Liver (tissue), 9 donors: ENCODE measurements around the gene SOBP. TPM values are rescaled to one million over a fixed set of nuclear protein-coding genes. Genes with fewer than 3 reads are reported as not detected.

Experiments used
- DNase-seq: peaks from one replicate; pipeline ENCODE4 v3.0.0-alpha.2; 2017; ENCODE audit warnings: low spot score
- H3K27ac ChIP-seq, 2 donors: one replicate each; pipeline ENCODE4 v1.7.0; 2013; ENCODE audit warnings: inconsistent platforms in 2 of 2, low read length in 2 of 2, control low read depth in 1 of 2, low read depth in 1 of 2, mild to moderate bottlenecking in 1 of 2
- H3K27me3 ChIP-seq, 4 donors: one replicate each; pipeline versions ENCODE4 v1.6.1 to v1.7.0; 2013; ENCODE audit warnings: low read length in 3 of 4, inconsistent platforms in 1 of 4, mild to moderate bottlenecking in 1 of 4, moderate library complexity in 1 of 4; ENCODE audit not compliant: control insufficient read depth in 4 of 4, insufficient read depth in 4 of 4
- H3K36me3 ChIP-seq, 4 donors: one replicate each; pipeline versions ENCODE4 v1.6.1 to v1.7.0; 2013; ENCODE audit warnings: low read length in 3 of 4, mild to moderate bottlenecking in 3 of 4, low read depth in 1 of 4, moderate library complexity in 1 of 4; ENCODE audit not compliant: control insufficient read depth in 4 of 4, insufficient read depth in 3 of 4
- H3K4me1 ChIP-seq, 4 donors: one replicate each; pipeline versions ENCODE4 v1.6.1 to v1.7.0; 2013; ENCODE audit warnings: low read length in 3 of 4, mild to moderate bottlenecking in 3 of 4, moderate library complexity in 1 of 4; ENCODE audit not compliant: control insufficient read depth in 4 of 4, insufficient read depth in 4 of 4
- H3K4me3 ChIP-seq, 3 donors: one replicate each; pipeline versions ENCODE4 v1.6.1 to v1.7.0; 2013; ENCODE audit warnings: low read length in 3 of 3, control low read depth in 1 of 3, low read depth in 1 of 3, mild to moderate bottlenecking in 1 of 3
- H3K9ac ChIP-seq, 2 donors: one replicate each; pipeline ENCODE4 v1.7.0; 2013; ENCODE audit warnings: low read length in 2 of 2, mild to moderate bottlenecking in 2 of 2, moderate library complexity in 2 of 2, control low read depth in 1 of 2, low read depth in 1 of 2
- H3K9me3 ChIP-seq, 4 donors: one replicate each; pipeline versions ENCODE4 v1.6.1 to v1.7.0; 2013; ENCODE audit warnings: low read length in 3 of 4; ENCODE audit not compliant: control insufficient read depth in 4 of 4
- EGR1 ChIP-seq, 2 donors: IDR thresholded peaks; 2 replicates each; pipeline ENCODE4 v1.6.1; 2016 to 2018; ENCODE audit warnings: antibody characterized with exemption in 2 of 2, low read depth in 2 of 2
- FOXA1 ChIP-seq: IDR thresholded peaks from 2 replicates; pipeline ENCODE4 v1.6.1; 2016; ENCODE audit warnings: antibody characterized with exemption
- FOXA2 ChIP-seq: IDR thresholded peaks from 2 replicates; pipeline ENCODE4 v1.6.1; 2016; ENCODE audit warnings: antibody characterized with exemption
- GABPA ChIP-seq, 2 donors: IDR thresholded peaks in 1 of 2; conservative IDR thresholded peaks in 1 of 2; 2 replicates each; pipeline ENCODE4 v1.6.1; 2016; ENCODE audit warnings: antibody characterized with exemption in 2 of 2, mild to moderate bottlenecking in 1 of 2, moderate library complexity in 1 of 2
- HNF4A ChIP-seq, 2 donors: conservative IDR thresholded peaks; 2 replicates each; pipeline ENCODE4 v1.6.1; 2016; ENCODE audit warnings: antibody characterized with exemption in 2 of 2, mild to moderate bottlenecking in 2 of 2
- HNF4G ChIP-seq: IDR thresholded peaks from 2 replicates; pipeline ENCODE4 v1.6.1; 2016; ENCODE audit warnings: antibody characterized with exemption
- JUND ChIP-seq, 2 donors: IDR thresholded peaks; 2 replicates each; pipeline ENCODE4 v1.6.1; 2016; ENCODE audit warnings: antibody characterized with exemption in 2 of 2
- NR2F2 ChIP-seq: IDR thresholded peaks from 2 replicates; pipeline ENCODE4 v1.6.1; 2016; ENCODE audit warnings: antibody characterized with exemption
- RAD21 ChIP-seq, 2 donors: IDR thresholded peaks; 2 replicates each; pipeline ENCODE4 v1.6.1; 2016; ENCODE audit warnings: antibody characterized with exemption in 2 of 2, mild to moderate bottlenecking in 2 of 2
- RXRA ChIP-seq, 2 donors: IDR thresholded peaks; 2 replicates each; pipeline ENCODE4 v1.6.1; 2017 to 2018; ENCODE audit warnings: antibody characterized with exemption in 2 of 2, mild to moderate bottlenecking in 1 of 2
- SP1 ChIP-seq: IDR thresholded peaks from 2 replicates; pipeline ENCODE4 v1.6.1; 2018; ENCODE audit warnings: antibody characterized with exemption, mild to moderate bottlenecking
- TAF1 ChIP-seq: conservative IDR thresholded peaks from 2 replicates; pipeline ENCODE4 v1.6.1; 2016; ENCODE audit warnings: antibody characterized with exemption, mild to moderate bottlenecking
- YY1 ChIP-seq: IDR thresholded peaks from 2 replicates; pipeline ENCODE4 v1.6.1; 2016; ENCODE audit warnings: antibody characterized with exemption, mild to moderate bottlenecking
- WGBS: extraction: QIAGEN DNeasy Blood & Tissue Kit; methylation state at CpG from one replicate; pipeline ENCODE4 v1.1.7; 2013; 5-methylcytosine and 5-hydroxymethylcytosine counted together
- polyA plus RNA-seq, 2 donors: library from polyadenylated mRNA; stranded (reverse) in 1 of 2; unstranded in 1 of 2; fragments of 200-250 nt in 1 of 2; fragments of >200 nt in 1 of 2; fragmentation: Nextera tagmentation in 1 of 2; extraction: Ambion mirVana in 1 of 2; gene quantifications; one replicate each; pipeline versions ENCODE4 v1.2.1 to v1.2.3, GENCODE V29; 2013 to 2015
- total RNA-seq, 2 donors: library from RNA; depleted of rRNA; stranded (reverse); fragments of >200 nt; gene quantifications; one replicate each; pipeline ENCODE4 v1.2.3, GENCODE V29; 2014
- TF ChIP-seq, protein P1 (sequence below): IDR thresholded peaks from 2 replicates; pipeline ENCODE4 v1.6.1; 2016; ENCODE audit warnings: antibody characterized with exemption
- TF ChIP-seq, protein P2 (sequence below): IDR thresholded peaks from 2 replicates; pipeline ENCODE4 v1.6.1; 2016; ENCODE audit warnings: antibody characterized with exemption, mild to moderate bottlenecking
- TF ChIP-seq, protein P3 (sequence below): IDR thresholded peaks from 2 replicates; pipeline ENCODE4 v1.6.1; 2016; ENCODE audit warnings: antibody characterized with exemption
- TF ChIP-seq, protein P4 (sequence below): IDR thresholded peaks from 2 replicates; pipeline ENCODE4 v1.6.1; 2016; ENCODE audit warnings: antibody characterized with exemption
- TF ChIP-seq, protein P5 (sequence below): fragments of 150-350 bp; IDR thresholded peaks from 2 replicates; pipeline ENCODE4 v1.5.1; 2017; ENCODE audit warnings: improper control_type of control experiment, low read depth, low read length; ENCODE audit not compliant: missing input control
- donor health status: healthy.
- donor health status: healthy.
- donor health status: healthy.
- donor health status: healthy.
- donor health status: healthy.

SOBP gene
- total and polyA plus RNA-seq, 4 donors, result 0.99 to 5.4 (median 1.9) TPM

DNA sequence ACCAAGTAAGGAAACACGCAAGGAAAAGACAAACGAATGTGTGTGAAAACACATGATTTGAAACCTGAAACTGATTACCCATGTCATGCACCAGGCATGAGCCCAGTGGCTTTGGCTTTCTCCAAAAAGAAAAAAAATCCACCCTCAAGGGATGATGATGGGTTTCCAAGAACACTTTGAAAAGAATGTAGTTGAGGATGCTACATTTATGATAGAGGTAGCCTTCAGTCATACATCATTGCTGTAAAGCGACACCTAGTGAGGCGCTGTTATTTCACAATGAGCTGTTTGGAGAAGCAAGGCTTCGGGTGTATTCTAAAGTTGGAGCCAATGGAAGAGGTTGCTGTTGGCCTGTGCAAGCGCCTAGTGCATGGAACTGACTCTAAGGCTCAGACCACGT lies 209.3 kb downstream of the SOBP start:
- Histone ChIP-seq H3K4me3 (no peak overlapping the region), H3K36me3 (no peaks in the 10 kb centered on the region), H3K9me3 (no peaks in the 10 kb centered on the region), H3K4me1 (no peaks in the 10 kb centered on the region), H3K27ac (no peak overlapping the region), H3K27me3 (no peaks in the 10 kb centered on the region), H3K9ac (no peak overlapping the region)
- 78% methylated on average over 7 of the region's 7 CpGs for WGBS
- TF ChIP-seq, protein P1, sequence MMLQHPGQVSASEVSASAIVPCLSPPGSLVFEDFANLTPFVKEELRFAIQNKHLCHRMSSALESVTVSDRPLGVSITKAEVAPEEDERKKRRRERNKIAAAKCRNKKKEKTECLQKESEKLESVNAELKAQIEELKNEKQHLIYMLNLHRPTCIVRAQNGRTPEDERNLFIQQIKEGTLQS, result no peak
- TF ChIP-seq FOXA2, result no peak
- no peak for TF ChIP-seq EGR1 (IDR thresholded peaks at IDR 0.05; ENCODE audit: low read depth in 2 of 2)
- TF ChIP-seq, protein P2, sequence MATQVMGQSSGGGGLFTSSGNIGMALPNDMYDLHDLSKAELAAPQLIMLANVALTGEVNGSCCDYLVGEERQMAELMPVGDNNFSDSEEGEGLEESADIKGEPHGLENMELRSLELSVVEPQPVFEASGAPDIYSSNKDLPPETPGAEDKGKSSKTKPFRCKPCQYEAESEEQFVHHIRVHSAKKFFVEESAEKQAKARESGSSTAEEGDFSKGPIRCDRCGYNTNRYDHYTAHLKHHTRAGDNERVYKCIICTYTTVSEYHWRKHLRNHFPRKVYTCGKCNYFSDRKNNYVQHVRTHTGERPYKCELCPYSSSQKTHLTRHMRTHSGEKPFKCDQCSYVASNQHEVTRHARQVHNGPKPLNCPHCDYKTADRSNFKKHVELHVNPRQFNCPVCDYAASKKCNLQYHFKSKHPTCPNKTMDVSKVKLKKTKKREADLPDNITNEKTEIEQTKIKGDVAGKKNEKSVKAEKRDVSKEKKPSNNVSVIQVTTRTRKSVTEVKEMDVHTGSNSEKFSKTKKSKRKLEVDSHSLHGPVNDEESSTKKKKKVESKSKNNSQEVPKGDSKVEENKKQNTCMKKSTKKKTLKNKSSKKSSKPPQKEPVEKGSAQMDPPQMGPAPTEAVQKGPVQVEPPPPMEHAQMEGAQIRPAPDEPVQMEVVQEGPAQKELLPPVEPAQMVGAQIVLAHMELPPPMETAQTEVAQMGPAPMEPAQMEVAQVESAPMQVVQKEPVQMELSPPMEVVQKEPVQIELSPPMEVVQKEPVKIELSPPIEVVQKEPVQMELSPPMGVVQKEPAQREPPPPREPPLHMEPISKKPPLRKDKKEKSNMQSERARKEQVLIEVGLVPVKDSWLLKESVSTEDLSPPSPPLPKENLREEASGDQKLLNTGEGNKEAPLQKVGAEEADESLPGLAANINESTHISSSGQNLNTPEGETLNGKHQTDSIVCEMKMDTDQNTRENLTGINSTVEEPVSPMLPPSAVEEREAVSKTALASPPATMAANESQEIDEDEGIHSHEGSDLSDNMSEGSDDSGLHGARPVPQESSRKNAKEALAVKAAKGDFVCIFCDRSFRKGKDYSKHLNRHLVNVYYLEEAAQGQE, result no peak
- TF ChIP-seq, protein P3, sequence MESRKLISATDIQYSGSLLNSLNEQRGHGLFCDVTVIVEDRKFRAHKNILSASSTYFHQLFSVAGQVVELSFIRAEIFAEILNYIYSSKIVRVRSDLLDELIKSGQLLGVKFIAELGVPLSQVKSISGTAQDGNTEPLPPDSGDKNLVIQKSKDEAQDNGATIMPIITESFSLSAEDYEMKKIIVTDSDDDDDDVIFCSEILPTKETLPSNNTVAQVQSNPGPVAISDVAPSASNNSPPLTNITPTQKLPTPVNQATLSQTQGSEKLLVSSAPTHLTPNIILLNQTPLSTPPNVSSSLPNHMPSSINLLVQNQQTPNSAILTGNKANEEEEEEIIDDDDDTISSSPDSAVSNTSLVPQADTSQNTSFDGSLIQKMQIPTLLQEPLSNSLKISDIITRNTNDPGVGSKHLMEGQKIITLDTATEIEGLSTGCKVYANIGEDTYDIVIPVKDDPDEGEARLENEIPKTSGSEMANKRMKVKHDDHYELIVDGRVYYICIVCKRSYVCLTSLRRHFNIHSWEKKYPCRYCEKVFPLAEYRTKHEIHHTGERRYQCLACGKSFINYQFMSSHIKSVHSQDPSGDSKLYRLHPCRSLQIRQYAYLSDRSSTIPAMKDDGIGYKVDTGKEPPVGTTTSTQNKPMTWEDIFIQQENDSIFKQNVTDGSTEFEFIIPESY, result no peak
- no peak for TF ChIP-seq FOXA1
- TF ChIP-seq RAD21 (IDR thresholded peaks at IDR 0.05), result no peak
- no peak for TF ChIP-seq JUND (IDR thresholded peaks at IDR 0.05)
- TF ChIP-seq NR2F2, result no peak
- TF ChIP-seq HNF4A (conservative IDR thresholded peaks at IDR 0.05), result no peak
- no peak for TF ChIP-seq YY1
- no peak for TF ChIP-seq RXRA (IDR thresholded peaks at IDR 0.05)
- TF ChIP-seq GABPA (IDR thresholded peaks at IDR 0.05 in 1 of 2, conservative IDR thresholded peaks at IDR 0.05 in 1 of 2), result no peak
- no peak for TF ChIP-seq SP1
- TF ChIP-seq TAF1, result no peak
- TF ChIP-seq, protein P4, sequence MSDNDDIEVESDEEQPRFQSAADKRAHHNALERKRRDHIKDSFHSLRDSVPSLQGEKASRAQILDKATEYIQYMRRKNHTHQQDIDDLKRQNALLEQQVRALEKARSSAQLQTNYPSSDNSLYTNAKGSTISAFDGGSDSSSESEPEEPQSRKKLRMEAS, result no peak
- TF ChIP-seq HNF4G, result no peak
- TF ChIP-seq, protein P5, sequence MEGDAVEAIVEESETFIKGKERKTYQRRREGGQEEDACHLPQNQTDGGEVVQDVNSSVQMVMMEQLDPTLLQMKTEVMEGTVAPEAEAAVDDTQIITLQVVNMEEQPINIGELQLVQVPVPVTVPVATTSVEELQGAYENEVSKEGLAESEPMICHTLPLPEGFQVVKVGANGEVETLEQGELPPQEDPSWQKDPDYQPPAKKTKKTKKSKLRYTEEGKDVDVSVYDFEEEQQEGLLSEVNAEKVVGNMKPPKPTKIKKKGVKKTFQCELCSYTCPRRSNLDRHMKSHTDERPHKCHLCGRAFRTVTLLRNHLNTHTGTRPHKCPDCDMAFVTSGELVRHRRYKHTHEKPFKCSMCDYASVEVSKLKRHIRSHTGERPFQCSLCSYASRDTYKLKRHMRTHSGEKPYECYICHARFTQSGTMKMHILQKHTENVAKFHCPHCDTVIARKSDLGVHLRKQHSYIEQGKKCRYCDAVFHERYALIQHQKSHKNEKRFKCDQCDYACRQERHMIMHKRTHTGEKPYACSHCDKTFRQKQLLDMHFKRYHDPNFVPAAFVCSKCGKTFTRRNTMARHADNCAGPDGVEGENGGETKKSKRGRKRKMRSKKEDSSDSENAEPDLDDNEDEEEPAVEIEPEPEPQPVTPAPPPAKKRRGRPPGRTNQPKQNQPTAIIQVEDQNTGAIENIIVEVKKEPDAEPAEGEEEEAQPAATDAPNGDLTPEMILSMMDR, result no peak
- DNase-seq, result no peak
